H9 (cell line): ENCODE measurements around the gene AGMAT. TPM values are rescaled to one million over a fixed set of nuclear protein-coding genes. Genes with fewer than 3 reads are reported as not detected.

Experiments used
- DNase-seq: peaks from one replicate; pipeline ENCODE4 v3.0.0-alpha.2; 2017
- H2AFZ ChIP-seq: one replicate; pipeline ENCODE4 v1.6.1; 2013; ENCODE audit warnings: mild to moderate bottlenecking, low read length, control low read depth, moderate library complexity
- H2AK5ac ChIP-seq: 2 replicates; pipeline ENCODE4 v1.6.1; 2013; ENCODE audit warnings: low read length, control low read depth, mixed read lengths; ENCODE audit not compliant: insufficient read length
- H2BK120ac ChIP-seq: one replicate; pipeline ENCODE4 v1.6.1; 2013; ENCODE audit warnings: low read depth, mild to moderate bottlenecking, low read length, control low read depth, inconsistent platforms; ENCODE audit not compliant: poor library complexity, severe bottlenecking
- H2BK12ac ChIP-seq: 2 replicates; pipeline ENCODE4 v1.6.1; 2013; ENCODE audit warnings: low read length, control low read depth, mixed read lengths, low read depth; ENCODE audit not compliant: insufficient read length
- H2BK15ac ChIP-seq: 2 replicates; pipeline ENCODE4 v1.6.1; 2013; ENCODE audit warnings: low read depth, low read length, control low read depth
- H2BK20ac ChIP-seq: one replicate; pipeline ENCODE4 v1.6.1; 2013; ENCODE audit warnings: low read depth, mild to moderate bottlenecking, low read length, control low read depth, inconsistent platforms; ENCODE audit not compliant: poor library complexity, severe bottlenecking
- H2BK5ac ChIP-seq: 2 replicates; pipeline ENCODE4 v1.6.1; 2013; ENCODE audit warnings: low read length, control low read depth, mixed read lengths; ENCODE audit not compliant: insufficient read length
- H3K14ac ChIP-seq: 2 replicates; pipeline ENCODE4 v1.6.1; 2013; ENCODE audit warnings: low read length, control low read depth; ENCODE audit not compliant: insufficient read depth
- H3K18ac ChIP-seq: 2 replicates; pipeline ENCODE4 v1.6.1; 2013; ENCODE audit warnings: low read depth, mild to moderate bottlenecking, mixed read lengths, low read length, control low read depth; ENCODE audit not compliant: insufficient read length
- H3K23ac ChIP-seq: 2 replicates; pipeline ENCODE4 v1.6.1; 2013; ENCODE audit warnings: low read length, control low read depth, mixed read lengths, low read depth; ENCODE audit not compliant: insufficient read length
- H3K23me2 ChIP-seq: 2 replicates; pipeline ENCODE4 v1.6.1; 2013; ENCODE audit warnings: low read depth, mild to moderate bottlenecking, mixed read lengths, low read length, control low read depth; ENCODE audit not compliant: insufficient read length, poor library complexity, severe bottlenecking
- H3K27ac ChIP-seq: 2 replicates; pipeline ENCODE4 v1.5.1; 2013; ENCODE audit warnings: low read length, control low read depth, mixed read lengths, low read depth; ENCODE audit not compliant: insufficient read length
- H3K27me3 ChIP-seq: 2 replicates; pipeline ENCODE4 v1.6.1; 2013; ENCODE audit warnings: low read length, control low read depth, inconsistent platforms; ENCODE audit not compliant: insufficient read depth
- H3K4ac ChIP-seq: 2 replicates; pipeline ENCODE4 v1.6.1; 2013; ENCODE audit warnings: low read depth, mild to moderate bottlenecking, control low read depth, inconsistent platforms, low read length, moderate library complexity
- H3K4me1 ChIP-seq: 2 replicates; pipeline ENCODE4 v1.6.1; 2013; ENCODE audit warnings: low read length, control low read depth, inconsistent platforms; ENCODE audit not compliant: insufficient read depth
- H3K4me2 ChIP-seq: 2 replicates; pipeline ENCODE4 v1.6.1; 2013; ENCODE audit warnings: low read length, control low read depth, mixed read lengths; ENCODE audit not compliant: insufficient read length, insufficient read depth
- H3K56ac ChIP-seq: 2 replicates; pipeline ENCODE4 v1.6.1; 2013; ENCODE audit warnings: low read depth, mild to moderate bottlenecking, mixed read lengths, low read length, control low read depth; ENCODE audit not compliant: insufficient read length
- H3K79me1 ChIP-seq: 2 replicates; pipeline ENCODE4 v1.6.1; 2013; ENCODE audit warnings: low read depth, mild to moderate bottlenecking, moderate library complexity, low read length, control low read depth, inconsistent platforms; ENCODE audit not compliant: insufficient read depth, poor library complexity, severe bottlenecking
- H3K79me2 ChIP-seq: 2 replicates; pipeline ENCODE4 v1.6.1; 2013; ENCODE audit warnings: low read length, control low read depth, inconsistent platforms; ENCODE audit not compliant: insufficient read depth
- H3K9ac ChIP-seq: 2 replicates; pipeline ENCODE4 v1.6.1; 2013; ENCODE audit warnings: low read length, control low read depth, mixed read lengths; ENCODE audit not compliant: insufficient read length; ENCODE audit errors: extremely low read depth
- H3K9me3 ChIP-seq: one replicate; pipeline ENCODE4 v1.6.1; 2013; ENCODE audit warnings: low read depth, low read length, inconsistent platforms; ENCODE audit not compliant: control insufficient read depth
- H3T11ph ChIP-seq: one replicate; pipeline ENCODE4 v1.6.1; 2013; ENCODE audit warnings: mild to moderate bottlenecking, low read length, control low read depth, inconsistent platforms
- H4K20me1 ChIP-seq: one replicate; pipeline ENCODE4 v1.6.1; 2013; ENCODE audit not compliant: control insufficient read depth, insufficient read length, insufficient read depth
- H4K5ac ChIP-seq: 2 replicates; pipeline ENCODE4 v1.6.1; 2013; ENCODE audit warnings: low read depth, mild to moderate bottlenecking, mixed read lengths, low read length, control low read depth; ENCODE audit not compliant: insufficient read length
- H4K8ac ChIP-seq: replicated peaks from 2 replicates; pipeline ENCODE4 v1.6.1; 2013; ENCODE audit warnings: low read length, control low read depth, mixed read lengths, low read depth; ENCODE audit not compliant: insufficient read length
- H4K91ac ChIP-seq: 2 replicates; pipeline ENCODE4 v1.6.1; 2013; ENCODE audit warnings: low read depth, mild to moderate bottlenecking, moderate library complexity, mixed read lengths, low read length, control low read depth; ENCODE audit not compliant: insufficient read length
- H3K27ac Mint-ChIP-seq, 3 experiments: 2 replicates in 2 of 3; 3 replicates in 1 of 3; pipeline ENCODE4 v1.8.0; 2020 to 2021; ENCODE audit warnings: mixed read lengths in 3 of 3, mild to moderate bottlenecking in 1 of 3, moderate library complexity in 1 of 3
- H3K27me3 Mint-ChIP-seq: 2 replicates; pipeline ENCODE4 v1.8.0; 2021; ENCODE audit warnings: low read depth, mild to moderate bottlenecking, moderate library complexity, mixed read lengths
- H3K36me3 Mint-ChIP-seq, 3 experiments: 2 replicates in 2 of 3; 3 replicates in 1 of 3; pipeline ENCODE4 v1.8.0; 2020 to 2021; ENCODE audit warnings: low read depth in 3 of 3, mixed read lengths in 3 of 3; ENCODE audit not compliant: insufficient read depth in 1 of 3
- H3K4me1 Mint-ChIP-seq, 2 experiments: 2 replicates each; pipeline ENCODE4 v1.8.0; 2020; ENCODE audit warnings: mixed read lengths in 2 of 2
- H3K4me3 Mint-ChIP-seq, 2 experiments: 2 replicates in 1 of 2; 3 replicates in 1 of 2; pipeline ENCODE4 v1.8.0; 2020 to 2021; ENCODE audit warnings: mild to moderate bottlenecking in 2 of 2, mixed read lengths in 2 of 2, moderate library complexity in 1 of 2
- H3K9me3 Mint-ChIP-seq, 2 experiments: 2 replicates in 1 of 2; 3 replicates in 1 of 2; pipeline ENCODE4 v1.8.0; 2020; ENCODE audit warnings: mild to moderate bottlenecking in 2 of 2, mixed read lengths in 2 of 2, moderate library complexity in 1 of 2
- WGBS: extraction: QIAGEN DNeasy Blood & Tissue Kit; methylation state at CpG from one replicate; pipeline ENCODE4 v1.1.7; 2013; ENCODE audit warnings: missing lambda C conversion rate, low lambda C conversion rate, mixed read lengths; ENCODE audit not compliant: insufficient read length; ENCODE audit errors: extremely low coverage; 5-methylcytosine and 5-hydroxymethylcytosine counted together
- total RNA-seq: library from RNA; stranded (reverse); gene quantifications from 2 replicates; pipeline ENCODE4 v1.2.1, GENCODE V29; 2021
- TF ChIP-seq, protein P1 (sequence below): fragments of 200-600 bp; sonication (generic); conservative IDR thresholded peaks from 3 replicates; pipeline ENCODE4 v1.8.0; 2021; ENCODE audit warnings: antibody characterized with exemption, mild to moderate bottlenecking

AGMAT gene
- total RNA-seq, 1 experiment from 2014 or later = 4.0 TPM

- H4K20me1 ChIP-seq = no peaks in the 10 kb centered on the region
- peaks cover 6 to 12% of the 10 kb centered on the region in 2 experiments for H3K4me1 Mint-ChIP-seq
- H3K79me1 ChIP-seq = peaks cover 6% of the 10 kb centered on the region
- TF ChIP-seq, protein P1, sequence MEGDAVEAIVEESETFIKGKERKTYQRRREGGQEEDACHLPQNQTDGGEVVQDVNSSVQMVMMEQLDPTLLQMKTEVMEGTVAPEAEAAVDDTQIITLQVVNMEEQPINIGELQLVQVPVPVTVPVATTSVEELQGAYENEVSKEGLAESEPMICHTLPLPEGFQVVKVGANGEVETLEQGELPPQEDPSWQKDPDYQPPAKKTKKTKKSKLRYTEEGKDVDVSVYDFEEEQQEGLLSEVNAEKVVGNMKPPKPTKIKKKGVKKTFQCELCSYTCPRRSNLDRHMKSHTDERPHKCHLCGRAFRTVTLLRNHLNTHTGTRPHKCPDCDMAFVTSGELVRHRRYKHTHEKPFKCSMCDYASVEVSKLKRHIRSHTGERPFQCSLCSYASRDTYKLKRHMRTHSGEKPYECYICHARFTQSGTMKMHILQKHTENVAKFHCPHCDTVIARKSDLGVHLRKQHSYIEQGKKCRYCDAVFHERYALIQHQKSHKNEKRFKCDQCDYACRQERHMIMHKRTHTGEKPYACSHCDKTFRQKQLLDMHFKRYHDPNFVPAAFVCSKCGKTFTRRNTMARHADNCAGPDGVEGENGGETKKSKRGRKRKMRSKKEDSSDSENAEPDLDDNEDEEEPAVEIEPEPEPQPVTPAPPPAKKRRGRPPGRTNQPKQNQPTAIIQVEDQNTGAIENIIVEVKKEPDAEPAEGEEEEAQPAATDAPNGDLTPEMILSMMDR = no peak
- H3K4ac ChIP-seq = no peak overlapping the region
- no peak overlapping the region for H2BK20ac ChIP-seq
- no peak overlapping the region for H4K5ac ChIP-seq
- no peak overlapping the region for H2AFZ ChIP-seq
- WGBS = no CpG with 5 or more reads among the region's 3 CpGs
- no peak overlapping the region for H3K18ac ChIP-seq
- no peak overlapping the region for H3K56ac ChIP-seq
- H2BK12ac ChIP-seq = no peak overlapping the region
- H3K27me3 ChIP-seq = no peaks in the 10 kb centered on the region
- H3K23me2 ChIP-seq = no peaks in the 10 kb centered on the region
- H4K91ac ChIP-seq = no peak overlapping the region
- H3K4me2 ChIP-seq = no peak overlapping the region
- H3K9me3 Mint-ChIP-seq = no peaks in the 10 kb centered on the region
- no peak overlapping the region for H2BK15ac ChIP-seq
- no peak overlapping the region for H2AK5ac ChIP-seq
- no peak overlapping the region; a peak in 1 of 7 replicates for H3K27ac Mint-ChIP-seq
- H3K23ac ChIP-seq = no peak overlapping the region
- no peaks in the 10 kb centered on the region; the same call in 1 of the 2 replicates for H3K4me1 ChIP-seq
- no peak overlapping the region for H3K14ac ChIP-seq
- peaks cover 32% of the 10 kb centered on the region; the same call in 1 of the 2 replicates for H3K79me2 ChIP-seq
- no peak overlapping the region for H2BK120ac ChIP-seq
- H4K8ac ChIP-seq = no peak overlapping the region
- H3K27ac ChIP-seq = no peak overlapping the region
- H3K4me3 Mint-ChIP-seq = no peak overlapping the region
- no peak overlapping the region for H2BK5ac ChIP-seq
- H3T11ph ChIP-seq = no peak overlapping the region
- H3K27me3 Mint-ChIP-seq = no peaks in the 10 kb centered on the region
- H3K9ac ChIP-seq = no peak overlapping the region
- DNase-seq = no peak
- H3K9me3 ChIP-seq = no peaks in the 10 kb centered on the region
- peaks cover 9 to 29% (median 27%) of the 10 kb centered on the region in 3 experiments; a peak in 5 of 7 replicates for H3K36me3 Mint-ChIP-seq
Observed at GRCh38 chr1:15624133-15624714, 39.4 kb upstream of the AGMAT start.
